Prostate gland (tissue), 2 donors: ENCODE data around the gene SPAG6. TPM values are rescaled to one million over a fixed set of nuclear protein-coding genes. Genes with fewer than 3 reads are reported as not detected.

Experiments
- DNase-seq: peaks from one replicate; pipeline ENCODE4 v3.0.0-alpha.2; 2019; ENCODE audit warnings: low spot score
- H3K27ac ChIP-seq, 2 donors: fragments of 200-600 bp; sonication (generic); 2 replicates each; pipeline ENCODE4 v1.5.1; 2017 to 2019
- H3K27me3 ChIP-seq: fragments of 200-600 bp; sonication (generic); replicated peaks from 2 replicates; pipeline ENCODE4 v1.5.1; 2019; ENCODE audit not compliant: insufficient read depth
- H3K36me3 ChIP-seq, 2 donors: fragments of 200-600 bp; sonication (generic); 1 replicate in 1 of 2; 2 replicates in 1 of 2; pipeline versions ENCODE4 v1.5.1 to v1.8.1; 2017 to 2019
- H3K4me1 ChIP-seq: fragments of 200-600 bp; sonication (generic); replicated peaks from 2 replicates; pipeline ENCODE4 v1.5.1; 2019
- H3K4me3 ChIP-seq, 2 donors: fragments of 200-600 bp; sonication (generic); 2 replicates each; pipeline ENCODE4 v1.5.1; 2017 to 2019
- H3K9me3 ChIP-seq: fragments of 200-600 bp; sonication (generic); 2 replicates; pipeline ENCODE4 v1.5.1; 2017
- POLR2A ChIP-seq: fragments of 450-650 bp; IDR thresholded peaks from one replicate; pipeline ENCODE4 v1.6.1; 2016; ENCODE audit warnings: antibody characterized with exemption, mild to moderate bottlenecking
- POLR2AphosphoS5 ChIP-seq: sonication (generic); formaldehyde crosslinking; IDR thresholded peaks from one replicate; pipeline ENCODE4 v1.6.1; 2017; ENCODE audit warnings: antibody characterized with exemption
- WGBS: methylation state at CpG from one replicate; pipeline ENCODE4 v1.1.5; 2018; 5-methylcytosine and 5-hydroxymethylcytosine counted together
- intact Hi-C: fragments of 100-400 bp; cut with DNase I; formaldehyde crosslinking; loops from one replicate; pipeline ENCODE4 v1.14.2; 2022
- total RNA-seq, 2 donors: library from RNA; depleted of rRNA; stranded (reverse); fragments of >200 nt; gene quantifications; one replicate each; pipeline ENCODE4 v1.1.0, GENCODE V29; 2016
- TF ChIP-seq, protein P1 (sequence below), 4 experiments: fragments of 200-600 bp in 2 of 4; fragments of 450-650 bp in 2 of 4; sonication (generic) in 2 of 4; IDR thresholded peaks; 1 replicate in 3 of 4; 2 replicates in 1 of 4; pipeline ENCODE4 v1.5.1; 2016 to 2019; ENCODE audit warnings: antibody characterized with exemption in 4 of 4, mild to moderate bottlenecking in 2 of 4, moderate library complexity in 2 of 4

SPAG6 gene
- total RNA-seq, 2 donors from 2014 or later = 5.8 to 20.3 TPM

DNA sequence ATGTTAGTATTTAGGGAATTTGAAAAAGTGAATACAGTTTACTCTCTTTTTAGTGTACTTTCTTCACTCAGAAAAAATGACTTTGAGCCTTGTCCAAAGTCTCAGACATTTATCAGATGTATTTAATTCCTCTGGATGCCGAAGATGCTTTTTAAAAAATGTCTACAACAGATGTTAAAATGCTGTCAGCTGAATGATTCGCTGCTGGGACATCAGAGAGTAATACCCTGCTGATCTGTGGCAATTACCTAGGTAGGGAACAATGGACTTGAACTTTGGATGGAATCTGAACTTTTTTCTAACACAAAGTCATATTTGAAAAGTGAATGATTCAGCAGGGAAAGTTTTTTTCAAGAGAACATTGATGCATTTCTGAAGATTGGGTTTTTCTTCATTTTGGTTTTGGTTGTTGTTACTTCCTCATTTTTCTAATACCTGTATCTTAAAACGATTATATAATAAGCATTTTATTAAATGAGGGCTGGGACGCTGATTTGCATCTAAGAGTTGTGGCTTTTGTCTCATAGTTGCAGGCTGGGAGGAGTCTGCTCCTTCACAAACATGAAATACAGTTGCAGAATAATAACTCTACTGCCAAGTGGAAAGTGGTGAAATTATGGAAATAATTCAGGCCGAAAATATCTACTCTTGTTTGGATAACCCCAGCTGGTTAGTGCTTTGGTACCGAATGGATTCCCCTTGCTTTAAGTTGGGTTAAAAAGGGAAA lies 98.0 kb downstream of the SPAG6 start:
- Histone ChIP-seq H3K4me1 (no peaks in the 10 kb centered on the region), H3K27ac (no peak overlapping the region), H3K9me3 (no peaks in the 10 kb centered on the region), H3K27me3 (no peaks in the 10 kb centered on the region), H3K36me3 (no peaks in the 10 kb centered on the region), H3K4me3 (no peak overlapping the region)
- 83% methylated on average over 6 of the region's 6 CpGs for WGBS
- TF ChIP-seq POLR2A = no peak
- TF ChIP-seq, protein P1, sequence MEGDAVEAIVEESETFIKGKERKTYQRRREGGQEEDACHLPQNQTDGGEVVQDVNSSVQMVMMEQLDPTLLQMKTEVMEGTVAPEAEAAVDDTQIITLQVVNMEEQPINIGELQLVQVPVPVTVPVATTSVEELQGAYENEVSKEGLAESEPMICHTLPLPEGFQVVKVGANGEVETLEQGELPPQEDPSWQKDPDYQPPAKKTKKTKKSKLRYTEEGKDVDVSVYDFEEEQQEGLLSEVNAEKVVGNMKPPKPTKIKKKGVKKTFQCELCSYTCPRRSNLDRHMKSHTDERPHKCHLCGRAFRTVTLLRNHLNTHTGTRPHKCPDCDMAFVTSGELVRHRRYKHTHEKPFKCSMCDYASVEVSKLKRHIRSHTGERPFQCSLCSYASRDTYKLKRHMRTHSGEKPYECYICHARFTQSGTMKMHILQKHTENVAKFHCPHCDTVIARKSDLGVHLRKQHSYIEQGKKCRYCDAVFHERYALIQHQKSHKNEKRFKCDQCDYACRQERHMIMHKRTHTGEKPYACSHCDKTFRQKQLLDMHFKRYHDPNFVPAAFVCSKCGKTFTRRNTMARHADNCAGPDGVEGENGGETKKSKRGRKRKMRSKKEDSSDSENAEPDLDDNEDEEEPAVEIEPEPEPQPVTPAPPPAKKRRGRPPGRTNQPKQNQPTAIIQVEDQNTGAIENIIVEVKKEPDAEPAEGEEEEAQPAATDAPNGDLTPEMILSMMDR (IDR thresholded peaks at IDR 0.05) = no peak
- intact Hi-C loops = no loop called here
- no peak for DNase-seq

DNA sequence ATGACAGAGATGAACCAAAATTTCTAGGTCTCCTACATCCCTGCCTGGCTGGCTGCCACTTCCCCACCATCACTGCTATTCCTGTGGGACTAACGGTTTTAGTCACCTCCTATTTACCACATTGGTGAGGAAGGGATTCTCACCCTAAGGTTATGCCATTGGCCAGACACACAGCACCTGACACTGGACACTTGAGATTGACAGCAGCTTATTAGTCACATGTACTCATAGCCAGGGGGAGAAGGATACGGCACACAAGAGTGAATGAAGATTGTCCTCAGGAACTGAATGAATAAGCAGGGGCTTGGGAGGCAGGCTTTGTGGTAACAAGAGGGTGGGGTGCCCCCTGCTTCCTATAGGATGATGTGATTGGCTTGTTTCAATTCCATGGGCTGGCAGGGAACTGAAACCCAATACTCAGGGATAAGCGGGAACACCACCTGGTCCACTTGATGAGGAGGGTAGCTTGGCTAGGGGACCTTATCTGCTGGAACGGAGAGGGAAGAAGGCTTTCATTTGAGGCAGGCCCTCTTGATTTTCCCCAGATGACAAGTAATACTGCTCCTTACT lies 99.0 kb downstream of the SPAG6 start:
- intact Hi-C loops = no loop called here
- Histone ChIP-seq H3K27me3 (no peaks in the 10 kb centered on the region), H3K4me1 (no peaks in the 10 kb centered on the region), H3K36me3 (no peaks in the 10 kb centered on the region), H3K9me3 (no peaks in the 10 kb centered on the region), H3K4me3 (no peak overlapping the region), H3K27ac (no peak overlapping the region)
- no peak for TF ChIP-seq POLR2A
- no peak for TF ChIP-seq POLR2AphosphoS5
- TF ChIP-seq, protein P1 (IDR thresholded peaks at IDR 0.05) = no peak
- no peak for DNase-seq
- WGBS = 92% methylated on average over 4 of the region's 4 CpGs

DNA sequence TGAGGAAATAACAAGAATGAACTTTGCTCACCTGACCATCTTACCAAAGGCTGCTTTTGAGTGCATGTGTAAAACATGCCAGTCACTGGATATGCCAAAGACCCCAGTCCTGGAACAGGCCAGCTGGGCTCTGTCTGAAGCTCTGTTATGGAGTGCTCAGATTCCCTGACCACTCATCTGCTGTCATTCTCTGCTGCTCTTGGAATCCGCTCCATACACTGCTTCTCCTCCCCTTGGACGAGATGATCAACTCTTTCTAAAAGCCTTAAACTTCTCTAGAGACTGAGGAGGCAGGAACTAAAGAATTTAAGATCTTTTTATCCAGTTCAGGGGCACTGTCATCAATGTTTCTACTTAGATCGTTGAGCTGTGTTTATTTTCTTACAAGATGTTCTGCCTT lies 100.2 kb downstream of the SPAG6 start:
- 61% methylated on average over 3 of the region's 3 CpGs for WGBS

DNA sequence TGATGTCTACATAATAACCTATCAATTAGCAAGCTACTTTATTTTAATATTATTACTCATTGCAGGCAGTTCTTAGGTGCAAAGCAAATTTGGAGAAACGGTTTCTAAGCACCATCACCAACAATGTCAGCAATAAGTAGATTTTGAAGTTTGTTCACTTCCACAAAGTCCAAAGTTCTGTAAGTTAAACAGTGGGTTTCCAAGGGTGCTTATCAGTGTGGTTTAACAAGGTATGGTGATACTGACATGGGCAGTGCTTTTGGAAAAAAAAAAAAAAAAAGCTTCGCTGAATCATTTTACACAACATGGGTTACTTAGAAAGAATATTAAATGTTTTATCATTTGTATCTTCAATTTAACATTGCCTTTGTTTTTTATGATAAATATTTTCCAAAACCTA lies 101.8 kb downstream of the SPAG6 start:
- 88% methylated on average over 2 of the region's 2 CpGs for WGBS
- TF ChIP-seq, protein P1 (IDR thresholded peaks at IDR 0.05) = no peak
- TF ChIP-seq POLR2AphosphoS5 (no peak), POLR2A (no peak)
- no peaks in the 10 kb centered on the region for H3K36me3 ChIP-seq
- H3K4me1 ChIP-seq = no peaks in the 10 kb centered on the region
- intact Hi-C loops = no loop called here
- H3K4me3 ChIP-seq = no peak overlapping the region
- no peak overlapping the region for H3K27ac ChIP-seq
- H3K27me3 ChIP-seq = no peaks in the 10 kb centered on the region
- DNase-seq = no peak
- H3K9me3 ChIP-seq = no peaks in the 10 kb centered on the region

More for the DNA sequence above, 100.2 kb downstream of the SPAG6 start:
- no peak overlapping the region for H3K27ac ChIP-seq
- H3K4me3 ChIP-seq = no peak overlapping the region
- no peaks in the 10 kb centered on the region for H3K36me3 ChIP-seq
- H3K4me1 ChIP-seq = no peaks in the 10 kb centered on the region
- H3K9me3 ChIP-seq = no peaks in the 10 kb centered on the region
- TF ChIP-seq POLR2A = no peak
- TF ChIP-seq, protein P1 (IDR thresholded peaks at IDR 0.05) = no peak
- TF ChIP-seq POLR2AphosphoS5 = no peak
- no peak for DNase-seq
- H3K27me3 ChIP-seq = no peaks in the 10 kb centered on the region
- intact Hi-C loops = no loop called here

DNA sequence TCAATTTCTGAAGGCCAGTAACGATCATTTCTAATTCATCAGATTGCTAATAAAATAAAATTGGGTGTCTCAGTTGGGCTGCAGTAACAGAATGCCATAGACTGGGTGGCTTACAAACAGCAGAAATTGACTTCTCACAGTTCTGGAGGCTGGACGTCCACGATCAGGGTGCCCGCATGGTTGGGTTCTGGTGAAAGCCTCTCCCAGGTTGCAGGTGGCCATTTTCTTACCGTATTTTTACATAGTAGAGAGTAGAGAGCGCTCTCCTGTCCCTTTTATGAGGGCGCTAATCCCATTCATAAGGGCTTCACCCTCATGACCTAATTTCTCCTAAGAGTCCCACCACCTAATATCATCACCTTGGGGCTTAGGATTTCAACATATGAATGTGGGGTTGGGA lies 106.0 kb downstream of the SPAG6 start:
- no peak for TF ChIP-seq POLR2AphosphoS5
- intact Hi-C loops = no loop called here
- 95% methylated on average over 7 of the region's 7 CpGs for WGBS

More for the DNA sequence above, 106.0 kb downstream of the SPAG6 start:
- DNase-seq = no peak
- H3K4me1 ChIP-seq = no peaks in the 10 kb centered on the region
- H3K36me3 ChIP-seq = no peaks in the 10 kb centered on the region
- H3K9me3 ChIP-seq = no peaks in the 10 kb centered on the region
- H3K4me3 ChIP-seq = no peak overlapping the region
- no peaks in the 10 kb centered on the region for H3K27me3 ChIP-seq
- H3K27ac ChIP-seq = no peak overlapping the region
